H9 (cell line): Measurements from ENCODE around the gene PHF11. TPM values are rescaled to one million over a fixed set of nuclear protein-coding genes. Genes with fewer than 3 reads are reported as not detected.

Experiments used
- DNase-seq: peaks from one replicate; pipeline ENCODE4 v3.0.0-alpha.2; 2017
- H2AFZ ChIP-seq: one replicate; pipeline ENCODE4 v1.6.1; 2013; ENCODE audit warnings: mild to moderate bottlenecking, low read length, control low read depth, moderate library complexity
- H2AK5ac ChIP-seq: 2 replicates; pipeline ENCODE4 v1.6.1; 2013; ENCODE audit warnings: low read length, control low read depth, mixed read lengths; ENCODE audit not compliant: insufficient read length
- H2BK120ac ChIP-seq: one replicate; pipeline ENCODE4 v1.6.1; 2013; ENCODE audit warnings: low read depth, mild to moderate bottlenecking, low read length, control low read depth, inconsistent platforms; ENCODE audit not compliant: poor library complexity, severe bottlenecking
- H2BK12ac ChIP-seq: 2 replicates; pipeline ENCODE4 v1.6.1; 2013; ENCODE audit warnings: low read length, control low read depth, mixed read lengths, low read depth; ENCODE audit not compliant: insufficient read length
- H2BK15ac ChIP-seq: 2 replicates; pipeline ENCODE4 v1.6.1; 2013; ENCODE audit warnings: low read depth, low read length, control low read depth
- H2BK20ac ChIP-seq: one replicate; pipeline ENCODE4 v1.6.1; 2013; ENCODE audit warnings: low read depth, mild to moderate bottlenecking, low read length, control low read depth, inconsistent platforms; ENCODE audit not compliant: poor library complexity, severe bottlenecking
- H2BK5ac ChIP-seq: 2 replicates; pipeline ENCODE4 v1.6.1; 2013; ENCODE audit warnings: low read length, control low read depth, mixed read lengths; ENCODE audit not compliant: insufficient read length
- H3K14ac ChIP-seq: 2 replicates; pipeline ENCODE4 v1.6.1; 2013; ENCODE audit warnings: low read length, control low read depth; ENCODE audit not compliant: insufficient read depth
- H3K18ac ChIP-seq: 2 replicates; pipeline ENCODE4 v1.6.1; 2013; ENCODE audit warnings: low read depth, mild to moderate bottlenecking, mixed read lengths, low read length, control low read depth; ENCODE audit not compliant: insufficient read length
- H3K23ac ChIP-seq: 2 replicates; pipeline ENCODE4 v1.6.1; 2013; ENCODE audit warnings: low read length, control low read depth, mixed read lengths, low read depth; ENCODE audit not compliant: insufficient read length
- H3K23me2 ChIP-seq: 2 replicates; pipeline ENCODE4 v1.6.1; 2013; ENCODE audit warnings: low read depth, mild to moderate bottlenecking, mixed read lengths, low read length, control low read depth; ENCODE audit not compliant: insufficient read length, poor library complexity, severe bottlenecking
- H3K27ac ChIP-seq: 2 replicates; pipeline ENCODE4 v1.5.1; 2013; ENCODE audit warnings: low read length, control low read depth, mixed read lengths, low read depth; ENCODE audit not compliant: insufficient read length
- H3K27me3 ChIP-seq: 2 replicates; pipeline ENCODE4 v1.6.1; 2013; ENCODE audit warnings: low read length, control low read depth, inconsistent platforms; ENCODE audit not compliant: insufficient read depth
- H3K4ac ChIP-seq: 2 replicates; pipeline ENCODE4 v1.6.1; 2013; ENCODE audit warnings: low read depth, mild to moderate bottlenecking, control low read depth, inconsistent platforms, low read length, moderate library complexity
- H3K4me1 ChIP-seq: 2 replicates; pipeline ENCODE4 v1.6.1; 2013; ENCODE audit warnings: low read length, control low read depth, inconsistent platforms; ENCODE audit not compliant: insufficient read depth
- H3K4me2 ChIP-seq: 2 replicates; pipeline ENCODE4 v1.6.1; 2013; ENCODE audit warnings: low read length, control low read depth, mixed read lengths; ENCODE audit not compliant: insufficient read length, insufficient read depth
- H3K56ac ChIP-seq: 2 replicates; pipeline ENCODE4 v1.6.1; 2013; ENCODE audit warnings: low read depth, mild to moderate bottlenecking, mixed read lengths, low read length, control low read depth; ENCODE audit not compliant: insufficient read length
- H3K79me1 ChIP-seq: 2 replicates; pipeline ENCODE4 v1.6.1; 2013; ENCODE audit warnings: low read depth, mild to moderate bottlenecking, moderate library complexity, low read length, control low read depth, inconsistent platforms; ENCODE audit not compliant: insufficient read depth, poor library complexity, severe bottlenecking
- H3K79me2 ChIP-seq: 2 replicates; pipeline ENCODE4 v1.6.1; 2013; ENCODE audit warnings: low read length, control low read depth, inconsistent platforms; ENCODE audit not compliant: insufficient read depth
- H3K9ac ChIP-seq: 2 replicates; pipeline ENCODE4 v1.6.1; 2013; ENCODE audit warnings: low read length, control low read depth, mixed read lengths; ENCODE audit not compliant: insufficient read length; ENCODE audit errors: extremely low read depth
- H3K9me3 ChIP-seq: one replicate; pipeline ENCODE4 v1.6.1; 2013; ENCODE audit warnings: low read depth, low read length, inconsistent platforms; ENCODE audit not compliant: control insufficient read depth
- H3T11ph ChIP-seq: one replicate; pipeline ENCODE4 v1.6.1; 2013; ENCODE audit warnings: mild to moderate bottlenecking, low read length, control low read depth, inconsistent platforms
- H4K20me1 ChIP-seq: one replicate; pipeline ENCODE4 v1.6.1; 2013; ENCODE audit not compliant: control insufficient read depth, insufficient read length, insufficient read depth
- H4K5ac ChIP-seq: 2 replicates; pipeline ENCODE4 v1.6.1; 2013; ENCODE audit warnings: low read depth, mild to moderate bottlenecking, mixed read lengths, low read length, control low read depth; ENCODE audit not compliant: insufficient read length
- H4K8ac ChIP-seq: replicated peaks from 2 replicates; pipeline ENCODE4 v1.6.1; 2013; ENCODE audit warnings: low read length, control low read depth, mixed read lengths, low read depth; ENCODE audit not compliant: insufficient read length
- H4K91ac ChIP-seq: 2 replicates; pipeline ENCODE4 v1.6.1; 2013; ENCODE audit warnings: low read depth, mild to moderate bottlenecking, moderate library complexity, mixed read lengths, low read length, control low read depth; ENCODE audit not compliant: insufficient read length
- H3K27ac Mint-ChIP-seq, 3 experiments: 2 replicates in 2 of 3; 3 replicates in 1 of 3; pipeline ENCODE4 v1.8.0; 2020 to 2021; ENCODE audit warnings: mixed read lengths in 3 of 3, mild to moderate bottlenecking in 1 of 3, moderate library complexity in 1 of 3
- H3K27me3 Mint-ChIP-seq: 2 replicates; pipeline ENCODE4 v1.8.0; 2021; ENCODE audit warnings: low read depth, mild to moderate bottlenecking, moderate library complexity, mixed read lengths
- H3K36me3 Mint-ChIP-seq, 3 experiments: 2 replicates in 2 of 3; 3 replicates in 1 of 3; pipeline ENCODE4 v1.8.0; 2020 to 2021; ENCODE audit warnings: low read depth in 3 of 3, mixed read lengths in 3 of 3; ENCODE audit not compliant: insufficient read depth in 1 of 3
- H3K4me1 Mint-ChIP-seq, 2 experiments: 2 replicates each; pipeline ENCODE4 v1.8.0; 2020; ENCODE audit warnings: mixed read lengths in 2 of 2
- H3K4me3 Mint-ChIP-seq, 2 experiments: 2 replicates in 1 of 2; 3 replicates in 1 of 2; pipeline ENCODE4 v1.8.0; 2020 to 2021; ENCODE audit warnings: mild to moderate bottlenecking in 2 of 2, mixed read lengths in 2 of 2, moderate library complexity in 1 of 2
- H3K9me3 Mint-ChIP-seq, 2 experiments: 2 replicates in 1 of 2; 3 replicates in 1 of 2; pipeline ENCODE4 v1.8.0; 2020; ENCODE audit warnings: mild to moderate bottlenecking in 2 of 2, mixed read lengths in 2 of 2, moderate library complexity in 1 of 2
- WGBS: extraction: QIAGEN DNeasy Blood & Tissue Kit; methylation state at CpG from one replicate; pipeline ENCODE4 v1.1.7; 2013; ENCODE audit warnings: missing lambda C conversion rate, low lambda C conversion rate, mixed read lengths; ENCODE audit not compliant: insufficient read length; ENCODE audit errors: extremely low coverage; 5-methylcytosine and 5-hydroxymethylcytosine counted together
- total RNA-seq: library from RNA; stranded (reverse); gene quantifications from 2 replicates; pipeline ENCODE4 v1.2.1, GENCODE V29; 2021
- TF ChIP-seq, protein P1 (sequence below): fragments of 200-600 bp; sonication (generic); conservative IDR thresholded peaks from 3 replicates; pipeline ENCODE4 v1.8.0; 2021; ENCODE audit warnings: antibody characterized with exemption, mild to moderate bottlenecking

The PHF11 gene
- total RNA-seq, 1 experiment from 2014 or later: 13.5 TPM

DNA sequence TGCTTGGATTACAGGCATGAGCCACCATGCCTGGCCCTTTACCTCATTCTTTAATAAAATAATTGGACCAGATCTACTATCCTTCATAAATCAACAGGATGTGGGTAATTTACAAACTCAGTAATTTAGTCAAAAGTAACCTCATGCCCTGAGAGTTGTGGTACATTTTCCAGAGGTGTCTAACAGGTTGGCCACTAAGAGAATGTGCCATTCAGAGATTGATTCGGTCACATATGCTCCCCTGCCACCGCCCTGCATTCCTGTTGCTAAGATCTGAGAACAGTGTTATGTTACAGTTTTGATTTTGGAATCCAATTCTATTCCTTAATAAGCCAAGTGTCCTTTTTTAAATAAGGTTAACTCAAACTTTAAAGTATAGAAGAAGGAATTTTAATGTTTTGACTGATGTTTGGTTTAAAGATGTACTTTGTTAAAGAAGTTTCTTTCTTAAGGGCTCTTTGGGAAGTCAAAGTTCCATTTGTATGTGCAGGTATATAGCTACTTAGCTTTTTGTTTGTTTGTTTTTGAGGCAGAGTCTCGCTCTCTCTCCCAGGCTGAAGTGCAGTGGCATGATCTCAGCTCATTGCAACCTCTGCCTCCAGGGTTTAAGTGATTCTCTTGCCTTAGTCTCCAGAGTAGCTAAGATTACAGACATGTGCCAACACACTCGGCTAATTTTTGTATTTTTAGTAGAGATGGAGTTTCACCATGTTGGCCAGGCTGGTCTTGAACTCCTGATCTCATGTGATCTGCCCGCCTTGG lies 29.2 kb downstream of the PHF11 start:
- H2AK5ac ChIP-seq: no peak overlapping the region
- Mint-ChIP-seq H3K27me3 (no peaks in the 10 kb centered on the region), H3K9me3 (no peaks in the 10 kb centered on the region), H3K27ac (no peak overlapping the region), H3K4me3 (no peak overlapping the region), H3K36me3 (peaks cover 1 to 10% (median 2%) of the 10 kb centered on the region in 3 experiments; a peak in 4 of 7 replicates), H3K4me1 (no peaks in the 10 kb centered on the region)
- no peaks in the 10 kb centered on the region for H3K79me1 ChIP-seq
- H2BK120ac ChIP-seq: no peak overlapping the region
- no peaks in the 10 kb centered on the region for H3K79me2 ChIP-seq
- no peak for DNase-seq
- H4K91ac ChIP-seq: no peak overlapping the region
- no peaks in the 10 kb centered on the region for H3K27me3 ChIP-seq
- no peak overlapping the region for H3K4me2 ChIP-seq
- no peak overlapping the region for H3K4ac ChIP-seq
- no peak overlapping the region for H2BK20ac ChIP-seq
- no peak overlapping the region for H2BK15ac ChIP-seq
- no peaks in the 10 kb centered on the region for H3K9me3 ChIP-seq
- TF ChIP-seq, protein P1, sequence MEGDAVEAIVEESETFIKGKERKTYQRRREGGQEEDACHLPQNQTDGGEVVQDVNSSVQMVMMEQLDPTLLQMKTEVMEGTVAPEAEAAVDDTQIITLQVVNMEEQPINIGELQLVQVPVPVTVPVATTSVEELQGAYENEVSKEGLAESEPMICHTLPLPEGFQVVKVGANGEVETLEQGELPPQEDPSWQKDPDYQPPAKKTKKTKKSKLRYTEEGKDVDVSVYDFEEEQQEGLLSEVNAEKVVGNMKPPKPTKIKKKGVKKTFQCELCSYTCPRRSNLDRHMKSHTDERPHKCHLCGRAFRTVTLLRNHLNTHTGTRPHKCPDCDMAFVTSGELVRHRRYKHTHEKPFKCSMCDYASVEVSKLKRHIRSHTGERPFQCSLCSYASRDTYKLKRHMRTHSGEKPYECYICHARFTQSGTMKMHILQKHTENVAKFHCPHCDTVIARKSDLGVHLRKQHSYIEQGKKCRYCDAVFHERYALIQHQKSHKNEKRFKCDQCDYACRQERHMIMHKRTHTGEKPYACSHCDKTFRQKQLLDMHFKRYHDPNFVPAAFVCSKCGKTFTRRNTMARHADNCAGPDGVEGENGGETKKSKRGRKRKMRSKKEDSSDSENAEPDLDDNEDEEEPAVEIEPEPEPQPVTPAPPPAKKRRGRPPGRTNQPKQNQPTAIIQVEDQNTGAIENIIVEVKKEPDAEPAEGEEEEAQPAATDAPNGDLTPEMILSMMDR: no peak
- no peak overlapping the region for H3K18ac ChIP-seq
- no peak overlapping the region for H4K8ac ChIP-seq
- H3K23me2 ChIP-seq: no peaks in the 10 kb centered on the region
- H3K9ac ChIP-seq: no peak overlapping the region
- no peak overlapping the region for H2BK12ac ChIP-seq
- H2AFZ ChIP-seq: no peak overlapping the region
- H3K4me1 ChIP-seq: no peaks in the 10 kb centered on the region
- no peak overlapping the region for H3K23ac ChIP-seq
- no peak overlapping the region for H3K56ac ChIP-seq
- H4K5ac ChIP-seq: no peak overlapping the region
- no peak overlapping the region for H3T11ph ChIP-seq
- H3K14ac ChIP-seq: no peak overlapping the region
- no peak overlapping the region for H3K27ac ChIP-seq
- H2BK5ac ChIP-seq: no peak overlapping the region
- no CpG with 5 or more reads among the region's 5 CpGs for WGBS
- no peaks in the 10 kb centered on the region for H4K20me1 ChIP-seq
